ENCODE results near the gene MAST1.

GRCh38 chr19:12790628-12791344 is 47.5 kb upstream of the MAST1 start:
- no peak for TF ChIP-seq CTCF (IDR thresholded peaks at IDR 0.05; ENCODE audit: low read depth, low read length, missing input control)
- no peak for TF ChIP-seq YY1 (IDR thresholded peaks at IDR 0.05)
- TF ChIP-seq RAD21 (IDR thresholded peaks at IDR 0.05) = no peak
- no peak for TF ChIP-seq ZBTB33 (IDR thresholded peaks at IDR 0.05)
- TF ChIP-seq MAX (IDR thresholded peaks at IDR 0.05) = peak; percentile 95
- no peak for TF ChIP-seq GABPA (IDR thresholded peaks at IDR 0.05 in 1 of 2, conservative IDR thresholded peaks at IDR 0.05 in 1 of 2)
- no peak for TF ChIP-seq EGR1 (IDR thresholded peaks at IDR 0.05; ENCODE audit: low read depth in 2 of 2)
- TF ChIP-seq TAF1 (conservative IDR thresholded peaks at IDR 0.05) = no peak
- peak; percentile 39 to 47 for TF ChIP-seq RXRA (IDR thresholded peaks at IDR 0.05)
- TF ChIP-seq JUND (IDR thresholded peaks at IDR 0.05) = no peak
- TF ChIP-seq REST (IDR thresholded peaks at IDR 0.05) = no peak
- TF ChIP-seq ATF3 (IDR thresholded peaks at IDR 0.05) = no peak
